A673 (cell line): ENCODE measurements around the gene IL4R.

Source experiments
- EZH2 ChIP-seq: fragments of 200-600 bp; sonication (generic); IDR thresholded peaks from 2 replicates; pipeline ENCODE4 v1.6.1; 2017; ENCODE audit warnings: borderline replicate concordance, low read depth, mild to moderate bottlenecking, mixed read lengths, antibody characterized with exemption, low read length; ENCODE audit not compliant: poor library complexity, severe bottlenecking
- TF ChIP-seq, protein P1 (sequence below): fragments of 300-800, 200-600 bp; sonication (generic); conservative IDR thresholded peaks from 2 replicates; pipeline ENCODE4 v1.5.1; 2017; ENCODE audit warnings: low read depth, mild to moderate bottlenecking, antibody characterized with exemption, low read length, moderate library complexity, mixed read lengths

DNA sequence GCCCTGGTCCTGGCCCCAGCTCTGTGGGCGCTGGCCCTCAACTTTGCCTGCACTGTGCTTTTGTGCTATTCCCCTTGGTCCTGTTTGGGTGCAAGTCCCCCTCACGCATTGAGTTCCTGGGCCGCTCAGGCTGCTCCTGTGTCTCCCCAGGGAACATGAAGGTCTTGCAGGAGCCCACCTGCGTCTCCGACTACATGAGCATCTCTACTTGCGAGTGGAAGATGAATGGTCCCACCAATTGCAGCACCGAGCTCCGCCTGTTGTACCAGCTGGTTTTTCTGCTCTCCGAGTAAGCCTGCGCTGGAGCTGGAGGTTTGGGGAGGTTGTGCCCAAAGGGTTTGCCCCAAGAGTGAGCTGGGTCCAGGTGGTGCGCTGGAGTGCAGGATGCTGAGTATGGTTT is 28.2 kb downstream of the IL4R start:
- TF ChIP-seq, protein P1, sequence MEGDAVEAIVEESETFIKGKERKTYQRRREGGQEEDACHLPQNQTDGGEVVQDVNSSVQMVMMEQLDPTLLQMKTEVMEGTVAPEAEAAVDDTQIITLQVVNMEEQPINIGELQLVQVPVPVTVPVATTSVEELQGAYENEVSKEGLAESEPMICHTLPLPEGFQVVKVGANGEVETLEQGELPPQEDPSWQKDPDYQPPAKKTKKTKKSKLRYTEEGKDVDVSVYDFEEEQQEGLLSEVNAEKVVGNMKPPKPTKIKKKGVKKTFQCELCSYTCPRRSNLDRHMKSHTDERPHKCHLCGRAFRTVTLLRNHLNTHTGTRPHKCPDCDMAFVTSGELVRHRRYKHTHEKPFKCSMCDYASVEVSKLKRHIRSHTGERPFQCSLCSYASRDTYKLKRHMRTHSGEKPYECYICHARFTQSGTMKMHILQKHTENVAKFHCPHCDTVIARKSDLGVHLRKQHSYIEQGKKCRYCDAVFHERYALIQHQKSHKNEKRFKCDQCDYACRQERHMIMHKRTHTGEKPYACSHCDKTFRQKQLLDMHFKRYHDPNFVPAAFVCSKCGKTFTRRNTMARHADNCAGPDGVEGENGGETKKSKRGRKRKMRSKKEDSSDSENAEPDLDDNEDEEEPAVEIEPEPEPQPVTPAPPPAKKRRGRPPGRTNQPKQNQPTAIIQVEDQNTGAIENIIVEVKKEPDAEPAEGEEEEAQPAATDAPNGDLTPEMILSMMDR: no peak
- no peak for TF ChIP-seq EZH2
